CD4-positive, alpha-beta T cell treated with Interleukin-6 for 4 hours (primary cell): ENCODE results near the gene SP100.
A peak's percentile ranks its signal among the peaks of the same experiment; 100 is the strongest.
"Not testable (repeated sequence)": the region's sequence is repeated elsewhere in the genome, so short reads cannot be mapped to it uniquely, and the experiment has no call there.

Experiments
- DNase-seq: peaks from one replicate; pipeline ENCODE4 v3.0.0-alpha.2; 2020; ENCODE audit warnings: mixed read lengths

SP100 gene

DNA sequence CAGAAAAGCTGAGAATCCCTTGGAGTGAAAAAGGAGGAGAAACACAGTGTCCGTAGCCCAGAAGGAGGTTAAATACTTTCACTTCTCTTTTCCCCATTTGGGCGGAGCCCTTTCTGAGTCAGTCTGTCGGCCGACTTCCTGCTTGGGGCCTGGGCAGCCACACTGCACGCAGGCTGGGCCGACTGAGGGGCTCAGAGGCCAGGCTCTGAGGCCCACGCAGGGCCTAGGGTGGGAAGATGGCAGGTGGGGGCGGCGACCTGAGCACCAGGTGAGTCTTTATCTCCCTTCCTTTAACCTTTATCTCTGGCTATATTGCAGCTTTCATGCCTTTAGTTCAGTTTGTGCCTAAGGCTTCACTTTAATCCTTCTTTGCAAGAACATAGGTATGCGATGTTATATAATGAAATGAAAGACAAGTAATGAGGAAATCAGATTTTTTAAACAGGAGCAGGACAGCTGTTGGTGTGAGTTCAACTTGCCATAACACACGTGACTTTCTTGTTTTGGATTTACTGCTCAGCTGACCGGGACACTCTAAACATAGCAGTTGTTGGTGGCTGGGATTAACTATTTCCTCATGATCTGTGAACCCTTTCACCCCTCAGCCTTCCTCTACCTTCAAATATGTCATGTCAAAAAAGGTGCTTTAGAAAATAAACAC is at the start of gene SP100:
Gene SP100 (plus strand): TSS at position 141 of the 661 bp plus-strand sequence. CDS start 96 bp downstream, at position 237.
- DNase-seq, result peak; percentile 84

DNA sequence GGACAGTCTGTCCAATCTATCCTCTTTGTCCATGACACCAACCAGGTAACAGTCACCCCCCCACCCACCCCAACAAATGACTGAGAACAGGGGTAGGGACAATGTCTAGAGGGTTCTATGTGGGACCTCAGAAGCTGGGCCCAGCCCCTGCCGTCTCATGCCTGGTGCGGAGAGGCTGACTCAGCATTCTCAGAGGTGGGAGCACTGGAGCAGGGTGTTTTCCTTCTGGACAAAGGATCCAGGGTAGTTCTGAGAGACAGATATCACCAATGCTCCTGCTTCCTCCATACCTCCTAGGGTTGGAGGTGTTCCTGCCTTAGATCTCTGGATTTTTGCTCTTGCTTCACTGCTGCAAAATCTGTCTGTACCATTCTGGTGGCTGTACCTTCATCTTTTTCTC is 33.9 kb upstream of the SP100 start:
- no peak for DNase-seq

DNA sequence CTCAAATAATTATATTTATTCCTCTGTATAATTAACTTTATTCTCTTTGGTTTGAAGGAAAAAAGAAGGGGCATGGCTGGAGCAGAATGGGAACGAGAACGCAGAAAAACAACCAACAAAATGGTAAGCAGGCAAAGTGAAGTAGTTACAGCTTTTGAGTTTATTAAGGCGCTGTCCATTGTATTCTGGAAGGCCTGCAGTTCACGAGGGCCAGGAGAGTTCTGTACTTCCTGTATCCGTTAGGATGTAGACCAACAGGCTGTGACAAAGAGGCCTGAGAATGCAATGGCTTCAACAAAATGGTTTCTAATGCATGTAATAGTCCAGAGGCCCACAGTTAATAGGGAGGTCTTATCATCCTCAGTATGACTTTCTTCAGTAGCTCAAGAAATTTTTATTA is 32.5 kb upstream of the SP100 start:
- no peak for DNase-seq

DNA sequence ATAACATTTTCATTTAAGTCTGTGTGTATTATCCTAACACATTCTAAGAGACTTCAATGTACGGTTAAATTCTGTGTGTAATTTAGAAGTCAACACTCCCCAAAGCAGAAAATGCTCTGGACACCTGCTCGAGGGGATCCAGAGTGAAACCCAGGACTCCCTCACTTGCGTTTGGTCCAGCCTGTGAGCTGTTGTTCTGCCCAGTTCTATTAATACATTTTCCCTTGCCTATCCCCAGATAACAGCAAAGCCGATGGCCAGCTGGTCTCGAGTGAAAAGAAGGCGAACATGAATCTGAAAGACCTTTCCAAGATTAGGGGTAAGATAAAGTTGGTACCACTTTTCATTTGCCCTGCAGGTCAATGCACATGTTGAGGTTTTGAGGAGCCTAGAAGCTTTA is 31.0 kb upstream of the SP100 start:
- DNase-seq, result no peak

DNA sequence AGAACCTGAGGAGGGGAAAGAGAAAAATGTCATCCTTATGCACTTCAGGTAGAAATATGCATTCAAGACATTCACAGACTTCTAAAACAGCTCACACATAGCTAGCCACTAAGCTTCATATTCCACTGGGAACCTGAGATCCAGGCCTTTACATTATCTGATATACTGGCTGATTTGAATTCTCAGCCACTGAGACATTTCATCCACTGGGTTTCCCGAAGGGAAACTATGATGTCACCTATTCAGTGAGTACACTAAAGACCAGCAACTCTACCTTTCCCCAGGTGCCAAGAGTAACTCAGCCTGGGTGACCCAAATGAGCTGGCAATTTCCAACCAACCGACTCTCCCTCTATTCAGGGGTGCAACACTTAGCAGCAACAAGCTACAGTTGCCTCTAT is 21.7 kb upstream of the SP100 start:
- no peak for DNase-seq

DNA sequence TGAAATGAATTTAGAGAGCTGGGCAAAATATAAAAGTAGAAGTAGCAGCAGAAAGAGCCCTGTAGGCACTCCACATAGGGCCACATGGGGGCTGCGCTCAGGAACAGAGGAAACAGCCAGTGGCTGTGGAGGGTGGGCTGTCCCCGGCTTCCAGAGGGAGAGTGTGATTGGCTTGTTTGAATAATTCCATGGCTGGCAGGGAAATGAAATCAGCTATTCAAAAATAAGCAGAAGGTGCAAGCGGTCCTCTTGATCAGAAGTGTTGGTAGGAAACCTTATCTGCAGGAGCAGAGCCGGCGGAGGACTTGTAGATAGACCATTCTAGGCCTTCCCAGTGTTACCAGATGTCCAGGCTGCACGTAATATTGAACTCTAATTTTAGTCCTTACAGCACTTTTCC is 17.3 kb upstream of the SP100 start:
- not testable (repeated sequence) for DNase-seq

DNA sequence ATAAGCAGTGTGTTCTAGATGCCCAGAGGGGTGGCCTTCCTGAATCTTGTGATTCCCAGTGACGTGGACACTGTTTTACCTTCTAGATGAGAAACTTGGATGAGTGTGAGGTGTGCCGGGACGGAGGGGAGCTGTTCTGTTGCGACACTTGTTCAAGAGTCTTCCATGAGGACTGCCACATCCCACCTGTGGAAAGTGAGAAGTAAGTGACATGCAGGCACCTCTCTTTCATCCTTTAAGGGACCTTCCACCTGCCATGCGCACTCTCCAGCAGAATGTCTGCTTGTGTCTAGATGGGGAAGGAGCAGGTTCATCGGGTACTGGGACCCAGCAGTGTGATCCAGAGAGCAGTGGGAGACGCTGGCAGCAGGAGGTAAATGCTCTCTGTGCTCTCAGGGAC is 16.0 kb upstream of the SP100 start:
- DNase-seq, result no peak

DNA sequence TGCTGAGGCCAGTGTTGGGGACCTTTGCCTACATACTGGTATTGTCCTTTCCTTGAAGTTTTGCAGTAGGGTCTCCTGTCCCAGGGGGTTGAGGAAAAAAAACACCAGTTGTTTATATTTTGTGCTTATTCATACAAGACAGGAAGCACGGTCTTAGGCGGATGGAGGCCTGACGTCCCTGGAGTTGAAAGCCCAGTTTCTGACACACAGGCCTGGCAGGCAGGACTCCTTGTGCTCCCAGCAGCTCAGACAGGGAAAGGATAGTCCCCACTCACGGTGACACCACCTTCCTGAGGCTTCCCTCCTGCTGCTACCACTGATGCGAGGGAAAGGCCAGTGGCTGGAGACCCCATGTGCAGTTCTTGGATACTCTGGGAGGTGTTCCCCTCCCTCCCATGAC is 15.5 kb upstream of the SP100 start:
- DNase-seq, result no peak

DNA sequence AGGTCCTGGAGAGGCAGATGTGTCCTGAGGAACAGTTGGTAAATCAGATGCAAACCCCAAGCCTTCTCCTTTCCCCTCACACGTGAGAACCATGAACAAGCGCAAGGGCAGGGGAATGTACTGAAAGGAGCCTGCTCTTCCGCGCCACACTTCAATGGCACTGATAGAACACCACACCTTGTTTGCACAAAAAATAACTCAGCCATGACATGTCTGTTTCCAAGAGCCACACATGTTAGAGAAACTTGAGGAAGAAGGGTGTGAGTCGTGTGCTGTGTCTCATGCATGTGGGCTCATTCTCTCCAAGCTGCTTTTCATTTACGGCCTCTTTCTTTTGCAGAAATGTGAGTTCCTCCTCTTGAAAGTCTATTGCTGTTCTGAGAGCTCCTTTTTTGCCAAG is 15.0 kb upstream of the SP100 start:
- DNase-seq, result not testable (repeated sequence)

DNA sequence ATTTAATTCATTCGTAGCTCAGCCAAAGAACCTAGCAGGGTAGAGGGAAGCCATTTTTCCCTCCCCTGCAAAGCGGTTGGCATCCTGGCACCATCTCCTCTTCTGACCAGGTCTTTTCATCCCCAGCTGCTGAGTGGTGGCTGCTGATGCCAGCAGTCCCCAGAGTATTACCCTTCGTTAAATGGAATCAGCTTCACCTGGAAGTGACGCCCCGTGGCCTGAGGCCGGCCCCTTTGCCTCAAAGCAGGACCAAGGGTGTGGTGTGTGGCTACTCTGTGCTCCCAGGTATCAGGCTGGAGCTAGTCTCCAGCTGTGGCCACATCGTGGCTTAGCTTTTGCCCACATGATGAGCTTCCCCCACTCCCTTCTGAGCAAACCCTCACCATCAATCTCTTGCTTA is 12.3 kb upstream of the SP100 start:
- DNase-seq, result no peak

DNA sequence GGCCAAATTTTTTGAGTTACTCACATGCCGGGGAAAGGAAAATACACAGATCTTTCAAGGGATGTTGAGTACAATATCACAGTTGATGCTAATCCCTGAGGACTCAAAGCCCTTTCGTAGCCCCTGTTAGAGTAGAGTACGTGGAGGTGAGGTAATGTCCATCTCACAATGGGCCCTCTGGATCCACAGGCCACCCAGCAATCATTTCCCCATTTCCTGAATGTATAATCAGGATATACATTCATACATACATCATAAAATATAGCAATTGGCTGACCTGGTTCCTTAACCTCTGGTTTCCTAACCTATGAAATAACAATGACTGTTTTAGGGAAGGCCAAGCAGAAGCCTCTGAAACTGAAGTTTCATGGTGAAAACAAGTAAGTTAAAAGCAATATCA is 10.2 kb upstream of the SP100 start:
- no peak for DNase-seq

DNA sequence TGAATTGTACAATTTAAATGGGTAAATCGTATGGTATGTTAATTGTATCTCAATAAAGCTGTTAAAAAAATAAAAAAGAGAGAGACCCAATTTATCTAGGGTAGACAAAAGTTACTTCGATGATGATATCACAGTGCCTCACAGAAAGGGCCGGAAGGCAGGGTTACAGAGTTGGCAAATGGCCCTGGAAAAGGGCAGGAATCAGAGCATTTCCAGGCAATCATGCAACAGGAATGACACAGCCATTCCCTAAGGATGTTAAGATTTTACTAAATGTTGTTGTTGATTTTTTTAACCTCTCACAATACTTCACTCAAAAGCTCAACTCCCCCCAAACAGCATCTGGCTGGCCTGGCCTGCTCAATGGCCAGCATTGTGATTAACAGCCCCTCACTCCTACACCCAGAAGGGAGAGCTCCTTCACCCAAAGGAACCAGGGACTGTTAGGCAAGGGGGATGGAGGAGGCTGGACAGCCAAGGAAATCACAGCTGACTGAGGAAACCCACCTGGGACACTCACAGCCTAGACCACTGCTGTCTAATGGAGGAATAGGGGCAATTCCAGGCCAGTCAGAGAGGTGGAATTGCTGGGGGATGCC is 7.7 kb upstream of the SP100 start:
- DNase-seq, result no peak

DNA sequence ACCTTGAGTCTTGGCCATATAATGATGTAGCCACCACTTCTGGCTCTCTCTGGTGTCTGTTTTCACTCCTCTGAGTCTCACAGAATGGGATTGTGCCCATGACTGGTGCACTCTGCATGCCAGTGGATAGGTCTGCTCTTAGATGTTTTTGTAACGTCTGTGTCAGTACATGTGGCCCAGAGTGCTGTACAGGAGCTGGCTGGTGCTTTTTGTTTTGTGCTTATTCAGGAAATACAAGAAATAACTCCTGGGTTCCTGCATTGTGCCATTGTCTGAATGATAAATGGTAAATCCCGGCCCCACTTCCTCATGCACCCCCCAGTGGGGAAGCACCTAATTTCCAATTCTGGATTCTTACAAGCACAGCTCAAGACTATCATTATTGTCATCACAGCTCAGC is 6.7 kb upstream of the SP100 start:
- DNase-seq, result not testable (repeated sequence)

DNA sequence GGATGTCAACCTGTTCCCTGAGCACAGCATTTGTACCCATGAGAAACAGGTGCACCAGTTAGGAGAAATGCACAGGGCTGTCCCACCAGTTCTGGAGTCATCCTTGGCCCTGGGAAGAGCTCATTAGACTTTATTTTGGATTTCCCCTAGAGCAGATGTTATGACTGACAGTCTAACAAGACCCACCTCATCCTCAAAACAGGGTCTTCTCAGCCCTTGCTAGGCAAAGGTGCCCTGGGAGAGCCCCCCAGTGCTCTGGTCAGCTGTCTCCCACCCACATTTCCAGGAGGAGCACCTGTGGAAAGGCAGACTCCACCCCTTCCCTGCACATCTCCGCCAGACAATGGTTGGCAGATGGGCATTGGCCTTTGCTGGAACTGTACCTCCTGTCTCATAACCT is 5.7 kb upstream of the SP100 start:
- no peak for DNase-seq

DNA sequence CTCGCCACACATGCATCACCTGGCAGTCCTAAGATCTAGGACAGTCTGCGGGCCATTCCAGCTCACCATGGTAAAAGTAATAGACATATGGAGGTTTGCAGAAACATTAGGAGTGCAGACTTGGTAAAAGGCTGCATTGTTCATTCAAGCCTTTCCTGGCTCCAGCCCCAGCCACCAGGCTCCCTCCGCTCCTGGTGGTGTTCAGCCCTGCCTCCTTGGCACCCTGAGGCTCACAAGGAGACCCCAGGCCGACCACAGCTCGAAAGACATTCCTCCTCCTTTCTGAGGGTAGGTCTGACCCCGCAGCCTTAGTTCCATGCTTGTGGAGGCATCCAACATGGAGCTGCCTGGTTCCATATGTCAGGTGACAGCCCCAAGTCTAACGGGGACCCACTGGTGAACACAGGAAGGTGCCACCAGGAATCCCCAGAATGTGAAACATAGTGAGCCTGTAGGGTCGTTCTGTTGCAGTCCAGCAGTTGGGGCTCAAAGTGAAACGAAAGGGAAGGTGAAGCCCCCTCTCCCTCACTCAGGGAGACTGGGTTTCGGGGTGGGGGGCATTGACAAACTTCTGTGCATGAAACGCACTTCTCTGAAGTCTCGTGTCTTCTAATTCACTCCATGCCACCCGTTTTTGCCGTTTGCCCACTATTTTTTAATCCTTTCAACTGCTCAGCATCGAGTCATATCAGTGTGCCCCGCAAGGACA is 5.0 kb upstream of the SP100 start:
- no peak for DNase-seq

DNA sequence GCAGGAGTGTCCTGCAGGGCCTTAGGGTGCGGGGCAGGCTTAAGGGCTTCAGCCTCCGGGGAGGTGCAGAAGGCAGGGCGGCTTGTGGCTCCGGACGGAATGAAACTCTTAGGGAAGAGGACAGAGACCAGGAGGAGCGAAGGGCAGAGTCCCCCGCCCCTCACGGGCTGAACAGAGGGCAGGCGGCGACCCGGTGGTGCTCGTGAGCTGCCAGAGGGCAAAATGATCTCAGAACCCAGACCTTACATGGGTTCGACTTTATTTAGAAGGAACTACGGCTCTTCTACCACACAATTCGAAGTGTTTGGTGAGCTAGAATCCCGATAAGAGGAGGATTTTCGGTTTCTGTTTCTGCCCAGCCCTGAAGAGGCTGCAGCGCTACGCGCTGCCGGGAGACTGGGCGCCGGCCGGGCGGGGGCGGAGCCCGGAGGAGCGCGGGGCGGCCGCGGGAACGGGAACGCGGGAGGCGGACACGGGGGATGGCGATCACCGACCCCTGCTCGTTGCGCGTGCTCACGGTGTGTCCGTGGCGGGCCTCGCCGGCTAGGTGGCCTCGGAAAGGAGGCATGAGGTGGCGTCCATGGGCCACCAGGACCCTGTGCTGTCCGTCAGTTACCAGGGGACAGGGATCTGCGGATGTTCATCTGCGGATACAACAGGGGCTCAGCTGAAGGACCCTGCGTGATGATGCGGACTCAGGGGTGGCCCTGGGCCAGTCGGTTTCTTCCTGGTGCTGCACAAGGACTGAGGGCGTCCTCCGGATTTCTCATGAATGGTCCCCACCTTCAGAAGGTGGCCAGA is 4.2 kb upstream of the SP100 start:
- DNase-seq, result peak; percentile 64

DNA sequence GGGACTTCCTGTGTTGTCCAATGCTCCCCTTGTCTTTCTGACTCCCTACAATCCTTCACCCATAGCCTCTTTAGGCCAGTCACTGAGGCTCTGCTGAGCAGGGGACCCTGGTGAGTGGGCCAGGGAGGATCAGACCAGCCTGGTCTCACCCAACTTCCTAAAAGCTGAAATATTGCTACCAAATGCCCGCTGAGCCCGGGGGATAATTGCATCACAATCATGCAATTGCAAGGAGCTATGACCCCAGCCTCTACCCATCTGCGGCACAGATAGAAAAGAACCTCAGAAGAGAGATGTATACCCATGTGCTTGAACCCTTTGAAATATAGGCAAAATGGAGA is 3.7 kb upstream of the SP100 start:
- DNase-seq, result no peak

DNA sequence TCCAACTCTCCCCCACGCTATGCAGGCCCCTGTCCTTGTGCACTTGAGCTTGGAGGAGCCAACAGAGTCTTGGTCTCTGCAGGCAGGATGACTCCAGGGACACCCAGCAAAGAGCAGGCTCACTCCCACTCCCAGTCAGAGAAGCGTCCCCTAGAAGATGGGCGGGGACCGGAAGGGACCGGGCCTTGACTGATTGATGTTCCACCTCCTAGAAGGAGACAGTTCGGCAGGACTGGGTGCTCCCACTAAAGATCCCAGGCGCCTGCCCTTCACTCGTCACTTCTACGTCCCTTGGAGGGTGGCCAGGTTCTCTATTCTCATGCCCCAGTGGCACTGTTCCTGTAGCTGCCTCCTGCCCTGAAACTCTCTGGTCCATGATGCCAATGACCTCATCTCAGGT is 3.2 kb upstream of the SP100 start:
- DNase-seq, result no peak

DNA sequence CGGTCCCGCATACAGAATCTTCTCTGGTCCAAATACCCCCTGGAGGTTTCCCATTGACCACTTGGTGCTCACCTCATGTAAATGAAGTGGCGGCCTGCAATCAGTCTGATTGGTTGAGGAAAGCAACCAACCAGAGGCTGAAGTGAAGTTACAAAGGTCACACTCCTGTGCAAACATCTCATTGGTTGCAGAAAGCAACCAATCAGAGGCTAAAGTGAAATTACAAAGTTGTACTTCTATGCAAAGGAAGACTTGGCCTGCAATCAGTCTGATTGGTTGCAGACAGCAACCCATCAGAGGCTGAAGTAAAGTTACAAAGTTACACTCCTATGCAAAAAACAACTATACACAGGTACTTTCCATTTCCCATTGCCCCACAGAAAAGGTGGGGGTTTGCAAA is 2.5 kb upstream of the SP100 start:
- DNase-seq, result no peak

DNA sequence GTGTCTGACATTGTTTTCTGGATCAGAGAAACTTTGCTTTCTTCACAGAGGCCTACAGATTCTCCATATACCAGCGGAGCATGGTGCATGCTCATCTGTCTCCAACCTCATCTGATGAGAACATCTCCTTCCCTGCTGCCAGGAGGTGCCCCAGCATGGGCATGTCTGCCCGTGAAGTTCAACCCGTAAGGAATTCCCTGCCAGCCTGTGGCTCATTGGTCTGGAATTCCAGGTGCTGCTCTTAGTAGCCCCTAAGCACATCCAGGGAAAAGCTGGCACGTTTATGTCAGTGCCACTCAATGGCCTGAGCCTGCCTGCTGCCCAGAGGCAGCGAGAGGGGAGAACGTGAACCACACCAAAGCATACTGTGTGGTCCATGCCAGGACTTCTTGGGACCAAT is 1.7 kb upstream of the SP100 start:
- no peak for DNase-seq

DNA sequence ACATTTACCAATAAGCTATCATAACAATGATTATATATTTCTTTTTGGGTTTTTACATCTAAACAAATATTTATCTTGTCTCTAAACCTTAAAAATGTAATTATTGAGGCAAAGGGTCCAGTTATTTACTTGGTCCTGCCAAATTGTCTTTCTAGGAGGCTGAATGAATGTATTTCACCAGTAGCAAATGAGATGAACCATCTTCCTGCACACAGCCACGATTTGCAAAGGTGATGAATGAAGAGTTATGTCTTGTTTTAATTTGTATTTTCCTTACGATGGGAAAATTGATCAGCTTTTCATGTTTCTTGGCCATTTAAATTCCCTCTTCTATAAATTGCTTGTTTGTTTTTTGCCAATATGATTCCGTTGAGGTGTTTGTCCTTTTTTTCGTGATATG is 1.4 kb downstream of the SP100 start:
- no peak for DNase-seq

DNA sequence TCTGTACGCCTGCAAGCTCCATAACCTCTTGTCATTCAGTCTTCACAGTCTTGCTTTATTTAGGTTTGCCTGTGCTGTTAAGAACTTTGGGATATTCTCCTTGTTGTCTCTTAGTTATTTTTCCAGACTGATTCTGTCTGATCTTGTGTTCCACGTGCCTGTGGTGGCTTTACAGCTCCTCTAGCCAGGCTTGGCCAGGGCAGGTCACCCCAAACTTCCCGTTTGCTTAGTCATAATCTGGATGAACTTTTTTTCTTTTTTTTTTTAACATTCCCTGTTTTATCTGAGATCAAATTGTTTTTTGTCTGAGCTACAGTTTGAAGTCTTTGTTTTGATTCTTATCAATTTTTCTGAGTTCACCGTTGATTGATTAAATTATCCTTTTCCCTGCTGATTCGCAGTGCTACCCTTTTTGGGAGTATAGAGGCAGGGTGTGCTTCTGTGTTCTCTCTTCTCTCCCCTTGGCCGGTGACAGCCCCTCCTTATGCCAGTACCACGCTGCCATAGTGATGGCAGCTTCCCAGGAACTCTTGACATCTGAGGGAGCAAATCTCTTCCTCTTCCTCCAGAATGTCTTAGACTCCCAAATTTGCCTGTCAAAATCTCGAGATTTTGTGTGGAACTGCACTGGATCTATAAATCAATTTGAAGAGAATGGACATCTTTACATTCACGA is 2.5 kb downstream of the SP100 start:
- no peak for DNase-seq

DNA sequence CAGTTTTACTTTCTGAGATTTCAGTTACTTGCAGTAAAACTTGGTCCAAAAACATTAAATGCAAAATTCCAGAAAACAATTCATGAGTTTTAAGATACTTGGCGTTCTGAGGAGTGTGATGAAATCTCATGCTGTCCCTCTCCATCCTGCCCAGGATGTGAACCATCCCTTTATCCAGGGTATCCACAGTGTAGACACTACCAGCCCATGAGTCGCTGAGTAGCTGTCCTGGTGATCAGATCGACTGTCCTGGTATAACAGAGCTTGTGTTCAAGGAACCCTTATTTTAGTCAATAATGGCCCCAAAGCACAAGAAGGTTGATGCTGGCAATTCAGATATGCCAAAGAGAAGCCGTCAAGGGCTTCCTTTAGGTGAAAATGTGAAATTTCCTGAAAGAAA is 3.2 kb downstream of the SP100 start:
- no peak for DNase-seq
